A673 (cell line): Measurements from ENCODE around the gene CTLA4. TPM values are rescaled to one million over a fixed set of nuclear protein-coding genes. Genes with fewer than 3 reads are reported as not detected.

Experiments used
- BruUV-seq: library from RNA; stranded (reverse); fragments of 400-500 nt; replicated peaks from 2 replicates; lab custom pipeline; 2021; lab: Mats Ljungman, UMichigan
- CTCF ChIA-PET: fragments of 300-600 bp; sonication (Branson Sonifier 250); formaldehyde crosslinking; loops from one replicate; lab custom pipeline; 2022; ENCODE audit warnings: antibody characterized with exemption; lab: Charles Lee
- POLR2A ChIA-PET: fragments of 300-600 bp; sonication (Branson Sonifier 250); formaldehyde crosslinking; loops from one replicate; lab custom pipeline; 2022; ENCODE audit warnings: antibody characterized with exemption; ENCODE audit not compliant: low non-redundant PET; lab: Charles Lee
- DNase-seq: peaks from one replicate; pipeline ENCODE4 v3.0.0-alpha.2; 2015; ENCODE audit warnings: low spot score
- H3K27ac ChIP-seq: fragments of 200-600 bp; sonication (generic); 2 replicates; pipeline ENCODE4 v1.5.1; 2016; ENCODE audit warnings: mixed run types, low read depth, mild to moderate bottlenecking, mixed read lengths, antibody characterized with exemption, low read length; ENCODE audit not compliant: poor library complexity, severe bottlenecking
- H3K27me3 ChIP-seq: fragments of 200-600 bp; sonication (generic); replicated peaks from 2 replicates; pipeline ENCODE4 v1.6.1; 2017; ENCODE audit warnings: mixed run types, low read depth, mild to moderate bottlenecking, mixed read lengths, antibody characterized with exemption, low read length; ENCODE audit not compliant: insufficient read depth, poor library complexity
- H3K36me3 ChIP-seq: fragments of 200-600 bp; sonication (generic); 2 replicates; pipeline ENCODE4 v1.6.1; 2016; ENCODE audit warnings: mixed run types, mild to moderate bottlenecking, mixed read lengths, antibody characterized with exemption, low read length; ENCODE audit not compliant: insufficient read depth, poor library complexity, severe bottlenecking
- H3K4me1 ChIP-seq: fragments of 200-600 bp; sonication (generic); 2 replicates; pipeline ENCODE4 v1.6.1; 2017; ENCODE audit warnings: mixed run types, mild to moderate bottlenecking, mixed read lengths, antibody characterized with exemption, low read length; ENCODE audit not compliant: insufficient read depth, poor library complexity, severe bottlenecking
- H3K4me3 ChIP-seq: fragments of 200-600 bp; sonication (generic); 2 replicates; pipeline ENCODE4 v1.5.1; 2016; ENCODE audit warnings: low read depth, mixed run types, mild to moderate bottlenecking, mixed read lengths, low read length; ENCODE audit not compliant: poor library complexity, severe bottlenecking
- H3K9me3 ChIP-seq: fragments of 200-600 bp; sonication (generic); 2 replicates; pipeline ENCODE4 v1.6.1; 2016; ENCODE audit warnings: mixed run types, low read depth, mild to moderate bottlenecking, mixed read lengths, antibody characterized with exemption, low read length; ENCODE audit not compliant: poor library complexity, severe bottlenecking
- EZH2 ChIP-seq: fragments of 200-600 bp; sonication (generic); IDR thresholded peaks from 2 replicates; pipeline ENCODE4 v1.6.1; 2017; ENCODE audit warnings: borderline replicate concordance, low read depth, mild to moderate bottlenecking, mixed read lengths, antibody characterized with exemption, low read length; ENCODE audit not compliant: poor library complexity, severe bottlenecking
- intact Hi-C: fragments of 100-400 bp; cut with micrococcal nuclease; formaldehyde crosslinking; loops from one replicate; pipeline ENCODE4 v1.10.0; 2022; ENCODE audit not compliant: unreplicated experiment
- total RNA-seq: library from RNA; stranded (reverse); gene quantifications from 2 replicates; pipeline ENCODE4 v1.2.3, GENCODE V29; 2021
- TF ChIP-seq, protein P1 (sequence below): fragments of 300-800, 200-600 bp; sonication (generic); conservative IDR thresholded peaks from 2 replicates; pipeline ENCODE4 v1.5.1; 2017; ENCODE audit warnings: low read depth, mild to moderate bottlenecking, antibody characterized with exemption, low read length, moderate library complexity, mixed read lengths

The CTLA4 gene
- total RNA-seq, 1 experiment from 2014 or later = not detected

DNA sequence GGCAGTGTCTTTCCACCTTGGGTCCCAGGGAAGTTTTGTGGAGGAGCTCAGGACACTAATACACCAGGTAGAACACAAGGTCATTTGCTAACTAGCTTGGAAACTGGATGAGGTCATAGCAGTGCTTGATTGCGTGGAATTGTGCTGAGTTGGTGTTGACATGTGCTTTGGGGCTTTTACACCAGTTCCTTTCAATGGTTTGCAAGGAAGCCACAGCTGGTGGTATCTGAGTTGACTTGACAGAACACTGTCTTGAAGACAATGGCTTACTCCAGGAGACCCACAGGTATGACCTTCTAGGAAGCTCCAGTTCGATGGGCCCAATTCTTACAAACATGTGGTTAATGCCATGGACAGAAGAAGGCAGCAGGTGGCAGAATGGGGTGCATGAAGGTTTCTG lies 5.9 kb downstream of the CTLA4 start:
- intact Hi-C loops = no loop called here
- H3K27me3 ChIP-seq = peaks cover 7% of the 10 kb centered on the region
- DNase-seq = no peak
- CTCF ChIA-PET = no interaction called here
- no peaks in the 10 kb centered on the region for H3K4me1 ChIP-seq
- BruUV-seq = no TSS peak
- H3K4me3 ChIP-seq = no peak overlapping the region
- POLR2A ChIA-PET = no interaction called here
- TF ChIP-seq, protein P1, sequence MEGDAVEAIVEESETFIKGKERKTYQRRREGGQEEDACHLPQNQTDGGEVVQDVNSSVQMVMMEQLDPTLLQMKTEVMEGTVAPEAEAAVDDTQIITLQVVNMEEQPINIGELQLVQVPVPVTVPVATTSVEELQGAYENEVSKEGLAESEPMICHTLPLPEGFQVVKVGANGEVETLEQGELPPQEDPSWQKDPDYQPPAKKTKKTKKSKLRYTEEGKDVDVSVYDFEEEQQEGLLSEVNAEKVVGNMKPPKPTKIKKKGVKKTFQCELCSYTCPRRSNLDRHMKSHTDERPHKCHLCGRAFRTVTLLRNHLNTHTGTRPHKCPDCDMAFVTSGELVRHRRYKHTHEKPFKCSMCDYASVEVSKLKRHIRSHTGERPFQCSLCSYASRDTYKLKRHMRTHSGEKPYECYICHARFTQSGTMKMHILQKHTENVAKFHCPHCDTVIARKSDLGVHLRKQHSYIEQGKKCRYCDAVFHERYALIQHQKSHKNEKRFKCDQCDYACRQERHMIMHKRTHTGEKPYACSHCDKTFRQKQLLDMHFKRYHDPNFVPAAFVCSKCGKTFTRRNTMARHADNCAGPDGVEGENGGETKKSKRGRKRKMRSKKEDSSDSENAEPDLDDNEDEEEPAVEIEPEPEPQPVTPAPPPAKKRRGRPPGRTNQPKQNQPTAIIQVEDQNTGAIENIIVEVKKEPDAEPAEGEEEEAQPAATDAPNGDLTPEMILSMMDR = no peak
- TF ChIP-seq EZH2 = no peak
- no peak overlapping the region for H3K27ac ChIP-seq
- H3K36me3 ChIP-seq = no peaks in the 10 kb centered on the region
- H3K9me3 ChIP-seq = no peaks in the 10 kb centered on the region

DNA sequence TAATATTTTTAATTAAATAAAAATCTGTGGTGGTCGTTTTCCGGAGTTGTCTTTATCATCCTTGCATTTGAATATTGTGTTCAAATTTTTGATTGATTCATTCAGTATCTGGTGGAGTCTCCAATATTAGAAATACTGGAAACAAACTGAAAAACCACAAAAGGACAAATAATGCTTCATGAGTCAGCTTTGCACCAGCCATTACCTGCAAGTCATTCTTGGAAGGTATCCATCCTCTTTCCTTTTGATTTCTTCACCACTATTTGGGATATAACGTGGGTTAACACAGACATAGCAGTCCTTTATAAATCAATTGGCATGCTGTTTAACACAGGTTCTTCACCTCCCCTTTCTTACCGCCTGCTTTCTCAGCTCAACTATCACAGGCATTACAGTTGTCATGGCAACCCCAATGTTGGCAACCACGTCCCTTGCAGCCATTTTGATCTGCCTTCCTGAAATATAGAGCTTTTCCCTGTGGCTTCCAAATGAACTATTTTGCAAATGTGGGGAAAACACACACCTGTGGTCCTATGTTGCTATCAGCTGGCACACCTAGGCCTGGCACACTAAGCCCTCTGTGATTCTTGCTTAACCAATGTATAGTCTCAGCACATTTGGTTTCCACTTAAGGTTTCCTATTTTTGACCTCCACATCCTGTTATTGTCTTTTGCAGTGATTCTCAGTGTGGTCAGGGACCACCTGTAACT lies 6.5 kb downstream of the CTLA4 start:
- TF ChIP-seq EZH2 = no peak
- TF ChIP-seq, protein P1 = no peak
- DNase-seq = no peak
- Histone ChIP-seq H3K27ac (no peak overlapping the region), H3K4me1 (no peaks in the 10 kb centered on the region), H3K27me3 (peaks cover 7% of the 10 kb centered on the region), H3K36me3 (no peaks in the 10 kb centered on the region), H3K9me3 (no peaks in the 10 kb centered on the region), H3K4me3 (no peak overlapping the region)
- ChIA-PET POLR2A (no interaction called here), CTCF (no interaction called here)
- no TSS peak for BruUV-seq
- intact Hi-C loops = no loop called here

DNA sequence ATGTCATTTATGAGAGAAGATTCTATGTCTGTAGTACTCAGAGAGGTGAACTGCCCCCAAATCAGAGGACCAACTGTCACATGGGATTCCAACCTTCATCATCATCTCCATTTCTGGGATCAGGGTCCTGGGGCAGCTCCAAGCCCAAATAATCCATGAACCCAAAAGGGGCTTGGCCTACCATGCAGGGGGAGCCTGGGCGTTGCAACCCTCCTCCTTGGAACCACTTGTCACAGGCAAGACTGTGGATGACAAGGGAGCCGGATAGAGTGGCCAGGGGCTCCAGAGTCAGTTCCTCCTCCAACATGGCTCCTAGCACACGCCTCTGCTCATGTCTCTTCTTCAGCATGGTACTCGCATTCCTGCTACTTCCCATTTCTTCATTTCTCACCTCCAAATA lies 7.9 kb downstream of the CTLA4 start:
- DNase-seq = no peak
- no peak overlapping the region for H3K27ac ChIP-seq
- no TSS peak for BruUV-seq
- H3K4me1 ChIP-seq = no peaks in the 10 kb centered on the region
- no peaks in the 10 kb centered on the region for H3K36me3 ChIP-seq
- intact Hi-C loops = no loop called here
- H3K27me3 ChIP-seq = peaks cover 7% of the 10 kb centered on the region
- TF ChIP-seq, protein P1 = no peak
- no peak for TF ChIP-seq EZH2
- no peak overlapping the region for H3K4me3 ChIP-seq
- CTCF ChIA-PET = no interaction called here
- POLR2A ChIA-PET = no interaction called here
- no peaks in the 10 kb centered on the region for H3K9me3 ChIP-seq
